Activated gamma-delta T cell (primary cell): ENCODE results near the gene CNPPD1.

Source experiments
- DNase-seq: peaks from one replicate; lab custom pipeline; 2025; lab: John Stamatoyannopoulos, UW

CNPPD1 gene

DNA sequence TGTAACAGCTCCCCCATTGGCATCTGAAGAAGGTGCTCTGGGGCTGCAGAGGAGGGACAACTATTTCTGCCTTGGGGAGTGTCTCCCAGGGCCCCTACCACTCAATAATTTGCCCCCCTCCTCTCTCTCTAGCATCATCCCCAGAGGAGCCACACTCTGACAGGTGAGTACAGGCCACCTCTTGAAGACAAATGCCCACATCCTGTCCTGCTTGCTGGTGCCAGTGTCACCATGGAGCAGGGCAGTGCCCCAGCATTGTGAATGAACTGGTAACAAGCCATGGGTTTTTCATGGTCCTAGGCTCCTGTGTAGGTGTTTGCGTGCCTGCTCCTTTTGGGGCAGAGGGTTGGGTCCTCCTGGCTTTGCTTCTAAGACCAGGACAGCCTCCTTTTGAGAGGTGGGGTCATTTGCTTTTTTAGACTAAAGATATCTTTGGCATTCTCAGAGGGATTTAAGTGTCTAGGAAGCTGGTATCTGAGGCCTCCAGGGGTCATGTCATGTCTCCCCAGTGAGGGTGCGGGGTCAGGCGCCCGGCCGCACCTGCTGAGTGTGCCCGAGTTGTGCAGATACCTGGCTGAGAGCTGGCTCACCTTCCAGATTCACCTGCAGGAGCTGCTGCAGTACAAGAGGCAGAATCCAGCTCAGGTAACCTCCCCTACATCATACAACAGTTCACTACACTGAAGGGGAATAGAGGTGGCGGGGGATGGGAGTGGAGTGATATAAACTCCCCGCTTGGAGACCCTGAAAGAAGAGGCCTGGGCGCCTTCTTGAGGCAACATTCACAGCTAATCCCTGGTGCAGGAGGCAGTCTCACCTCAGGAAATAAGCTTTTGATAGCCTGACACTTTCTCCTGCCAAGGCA is 3.1 kb upstream of the CNPPD1 start:
- no peak for DNase-seq

DNA sequence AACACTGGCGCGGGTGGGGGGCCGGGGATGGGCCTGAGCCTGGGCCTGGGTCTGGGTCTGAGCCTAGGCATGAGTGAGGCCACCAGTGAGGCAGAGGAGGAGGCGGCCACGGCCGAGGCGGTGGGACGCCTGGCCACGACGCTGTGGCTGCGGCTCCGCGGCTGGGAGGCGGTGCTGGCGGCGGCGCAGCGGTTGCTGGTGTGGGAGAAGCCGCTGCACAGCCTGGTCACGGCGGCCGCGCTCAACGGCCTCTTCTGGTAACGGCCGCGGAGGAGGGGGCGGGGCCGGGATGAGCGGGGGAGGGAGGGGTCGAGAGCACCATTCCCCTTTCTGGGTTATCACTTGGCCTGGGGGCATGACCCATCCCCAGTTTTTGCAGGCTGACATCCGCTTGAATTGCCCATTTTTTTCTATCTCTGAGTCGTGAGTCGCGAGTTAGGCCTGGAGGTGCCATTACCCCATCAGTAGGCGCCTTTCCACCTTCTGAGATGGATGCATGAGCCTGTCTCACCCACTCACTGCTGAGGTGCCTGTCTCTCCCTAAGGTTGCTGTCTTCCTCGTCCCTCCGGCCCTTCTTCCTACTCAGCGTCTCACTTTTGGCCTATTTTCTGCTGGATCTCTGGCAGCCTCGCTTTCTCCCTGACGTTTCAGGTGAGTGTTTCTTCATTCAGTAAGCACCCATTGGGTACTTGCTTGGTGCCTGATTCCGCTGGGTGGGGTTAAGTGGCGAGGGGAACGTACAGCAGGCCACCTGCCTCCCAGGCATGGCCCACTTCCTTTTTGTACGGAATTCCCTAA is 1.9 kb upstream of the CNPPD1 start:
- peak; percentile 55 for DNase-seq

DNA sequence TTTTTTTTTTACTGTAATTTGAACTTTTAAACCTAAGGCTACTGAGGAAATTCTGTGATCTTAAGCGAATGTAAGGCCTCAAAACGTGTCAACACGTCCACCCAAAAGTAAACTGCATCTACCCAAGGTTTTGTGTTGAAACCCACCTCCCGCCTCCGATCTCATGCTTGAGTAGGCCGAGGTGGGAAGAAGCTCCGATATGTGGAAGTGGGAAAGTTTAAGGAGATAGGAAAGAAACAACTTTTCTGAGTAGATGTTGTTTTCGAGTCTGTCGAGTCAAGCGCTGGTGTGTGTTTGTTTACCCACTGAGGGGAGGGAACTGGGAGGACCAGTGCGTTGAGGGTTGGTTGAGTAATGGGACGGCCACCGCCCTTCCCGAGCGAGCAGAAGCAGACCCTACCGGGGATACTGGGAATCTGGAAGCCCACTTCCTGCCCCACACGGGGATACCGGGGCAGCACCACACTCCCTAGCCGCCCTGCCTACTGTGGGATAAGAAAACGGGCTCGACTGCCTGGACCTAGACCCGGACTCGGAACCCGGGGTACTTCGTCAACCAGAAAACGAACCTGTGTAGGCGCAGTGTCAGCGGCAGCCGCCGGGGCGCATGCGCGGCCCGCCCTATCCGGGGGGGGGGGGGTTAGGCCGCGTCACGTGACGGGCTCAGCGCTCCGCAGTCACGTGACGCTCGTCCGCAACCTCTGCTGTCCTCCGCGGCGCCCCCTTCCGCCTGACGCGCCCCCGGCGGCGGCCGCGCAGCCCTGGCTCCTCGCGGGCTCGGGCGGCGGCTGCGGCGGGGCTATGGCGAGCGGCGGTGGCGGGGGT is 1.0 kb upstream of the CNPPD1 start, which contains the start of gene RETREG2:
RETREG2 (plus strand) TSS at position 724 of the 825 bp plus-strand sequence; CDS start at position 802, 78 bp downstream.
- DNase-seq, result peak; percentile 80

DNA sequence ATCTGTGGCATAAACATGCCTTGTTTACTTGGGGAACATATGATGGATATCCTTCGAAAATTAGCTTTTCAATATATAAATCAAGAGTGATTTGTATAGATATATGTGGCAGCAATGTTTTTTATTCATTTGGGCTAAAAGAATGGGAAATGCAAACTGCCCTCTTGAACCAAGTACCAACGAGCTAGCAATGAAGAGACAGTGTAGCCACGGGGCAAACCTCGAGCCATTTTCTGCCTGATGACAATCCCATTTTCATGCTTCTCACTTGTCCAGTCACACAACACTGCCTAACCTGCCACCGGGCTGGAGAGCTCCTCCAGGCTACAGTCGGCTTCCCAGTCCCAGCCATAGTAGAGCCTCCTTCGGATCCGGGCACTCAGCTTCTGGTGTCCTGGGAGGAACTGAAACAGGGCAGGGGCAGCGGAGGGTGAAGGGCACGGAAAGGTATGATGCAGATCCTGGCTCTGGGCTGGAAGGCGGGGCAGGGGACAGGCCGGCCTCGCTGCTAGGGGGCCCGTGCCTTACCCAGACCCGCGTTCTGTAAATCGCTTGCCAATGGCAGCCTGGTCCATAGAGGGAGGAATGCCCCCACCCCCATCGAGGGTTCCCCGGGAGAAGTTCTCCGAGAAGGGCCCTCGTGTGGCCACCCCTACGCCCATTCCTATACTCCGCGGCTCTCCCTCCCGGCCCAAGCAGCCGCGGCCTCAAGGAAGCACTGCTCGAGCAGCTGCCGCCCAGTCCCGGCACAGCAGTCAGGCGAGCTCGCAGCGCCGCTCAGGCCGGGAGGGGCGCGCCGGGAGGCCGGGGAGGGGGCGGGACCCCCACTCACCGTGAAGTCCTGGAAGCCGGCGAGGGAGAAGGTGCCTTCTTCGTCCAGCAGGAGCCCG is 552 bp downstream of the CNPPD1 start:
- DNase-seq, result no peak

GRCh38 chr2:219175486-219175885 is 1.2 kb downstream of the CNPPD1 start:
- DNase-seq, result no peak

GRCh38 chr2:219174801-219175200 is 1.9 kb downstream of the CNPPD1 start:
- DNase-seq, result no peak

- DNase-seq, result no peak
These were observed 2.6 kb downstream of the CNPPD1 start for GRCh38 chr2:219174146-219174545.

GRCh38 chr2:219173176-219173575 is 3.5 kb downstream of the CNPPD1 start:
- no peak for DNase-seq

GRCh38 chr2:219172231-219173154 is 4.2 kb downstream of the CNPPD1 start:
- DNase-seq, result no peak

DNA sequence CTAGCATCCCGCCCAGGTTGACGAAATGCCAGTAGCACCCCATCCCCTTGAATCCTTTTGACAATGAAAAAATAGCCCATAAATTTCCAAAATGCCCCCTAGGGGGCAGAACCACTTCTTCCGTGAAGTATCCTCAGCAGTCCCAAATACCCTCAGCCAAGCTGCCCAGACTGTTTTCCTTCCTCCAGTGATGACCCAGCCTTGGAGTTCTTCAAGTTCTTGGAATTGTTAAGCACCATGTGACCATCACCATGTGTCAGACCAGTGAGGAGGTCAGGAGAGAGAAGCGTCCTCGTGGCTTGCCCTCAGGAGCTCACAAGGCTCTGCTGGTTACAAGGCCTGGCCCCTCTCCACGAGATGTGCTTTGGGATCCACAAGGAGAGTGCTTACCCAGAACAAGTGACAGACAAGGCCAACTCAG is 5.5 kb downstream of the CNPPD1 start:
- no peak for DNase-seq

- no peak for DNase-seq
These were observed 6.6 kb downstream of the CNPPD1 start, which contains the start of gene SLC23A3 for GRCh38 chr2:219169930-219170654. Gene SLC23A3, minus strand, starts transcription at chr2:219170029. Its CDS starts 45 bp downstream, at chr2:219169984.

GRCh38 chr2:219168932-219169331 is 7.8 kb downstream of the CNPPD1 start:
- no peak for DNase-seq

DNA sequence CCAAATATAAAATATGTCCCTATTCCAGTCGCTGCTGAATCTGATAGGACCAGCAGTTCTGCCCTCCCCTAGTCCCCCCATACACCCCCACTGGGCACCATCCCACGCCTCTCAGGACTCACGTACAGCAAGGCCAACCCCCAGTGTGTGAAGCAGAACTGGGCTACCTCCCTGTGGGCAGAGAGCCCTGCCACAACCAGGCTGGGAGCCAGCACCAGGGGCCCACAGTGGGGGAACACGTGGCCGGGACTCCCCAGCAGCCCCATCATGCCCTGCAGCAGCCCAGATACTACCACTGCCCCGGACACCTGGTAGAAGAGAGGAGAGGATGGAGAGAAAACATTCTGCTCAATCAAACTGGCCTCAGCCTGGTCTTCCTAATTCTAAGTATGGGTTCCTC is 8.2 kb downstream of the CNPPD1 start:
- no peak for DNase-seq

DNA sequence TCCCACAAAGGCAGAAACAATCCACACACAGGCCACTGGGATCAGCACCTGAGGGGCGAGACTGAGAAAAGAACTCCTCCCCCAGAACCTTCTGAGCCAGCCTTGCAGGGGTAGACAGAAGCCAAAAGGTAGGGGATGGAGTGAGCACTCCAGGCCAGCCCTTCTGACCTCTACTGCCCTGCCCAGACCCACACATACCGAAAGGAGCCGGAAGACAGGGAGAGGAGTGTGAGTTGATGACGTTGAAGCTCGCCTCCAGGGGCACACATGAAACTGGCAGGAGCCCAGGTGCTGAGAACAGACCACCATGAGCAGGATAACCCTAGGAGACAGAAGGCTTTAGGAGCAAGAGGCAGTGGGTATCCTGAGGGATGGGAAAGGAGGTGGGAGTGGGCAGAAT is 8.7 kb downstream of the CNPPD1 start:
- no peak for DNase-seq

GRCh38 chr2:219165058-219165911 is 11.4 kb downstream of the CNPPD1 start:
- DNase-seq, result no peak

DNA sequence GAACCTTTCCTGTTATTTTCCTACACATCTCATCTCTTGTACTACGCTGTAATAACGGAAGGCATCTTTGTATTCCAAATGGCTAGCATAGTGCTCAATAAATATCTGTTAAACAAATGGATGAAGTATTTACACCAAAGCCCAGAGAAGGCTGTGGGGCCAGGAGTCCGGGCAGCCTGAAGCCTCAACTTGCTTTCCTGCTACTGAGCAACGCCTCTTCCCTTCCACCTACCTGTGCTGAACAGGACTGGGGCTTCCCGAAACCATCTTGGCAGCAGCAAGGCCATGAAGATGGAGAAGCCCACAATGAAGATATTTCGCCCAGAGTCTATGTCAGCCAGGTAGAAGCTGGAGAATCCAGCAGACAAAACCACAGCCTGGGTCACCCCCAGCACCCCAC is 13.6 kb downstream of the CNPPD1 start:
- DNase-seq, result no peak

GRCh38 chr2:219161097-219161496 is 15.6 kb downstream of the CNPPD1 start:
- no peak for DNase-seq
